HepG2 (cell line): Measurements from ENCODE around the gene GRIK1. TPM values are rescaled to one million over a fixed set of nuclear protein-coding genes. Genes with fewer than 3 reads are reported as not detected.

Experiments used
- ZNF782 ChIP-seq: sonication (generic); formaldehyde crosslinking; IDR thresholded peaks from 2 replicates; pipeline ENCODE4 v1.4.0; 2020; ENCODE audit warnings: missing genetic modification reagents, mild to moderate bottlenecking, borderline replicate concordance
- polyA plus RNA-seq, 8 experiments: library from polyadenylated mRNA; depleted of rRNA in 3 of 8; stranded (reverse) in 7 of 8; unstranded in 1 of 8; fragments of >200 nt; fragmentation: Illumina TruSeq in 4 of 8; extraction: Trizol in 4 of 8; gene quantifications; 2 replicates each; pipeline versions ENCODE4 v1.2.1 to v1.2.3, GENCODE V29; 2011 to 2016; ENCODE audit warnings: low read depth in 4 of 8, missing spikeins in 1 of 8, mixed read lengths in 1 of 8; ENCODE audit not compliant: insufficient read depth in 1 of 8
- total RNA-seq, 5 experiments: library from RNA; depleted of rRNA; stranded (reverse); fragments of >200 nt; fragmentation: Illumina TruSeq; extraction: Trizol; gene quantifications; 2 replicates each; pipeline ENCODE4 v1.2.3, GENCODE V29; 2016; ENCODE audit warnings: low read depth in 1 of 5
- TF ChIP-seq, protein P1 (sequence below): sonication (generic); formaldehyde crosslinking; IDR thresholded peaks from 2 replicates; pipeline ENCODE4 v1.5.0; 2020; ENCODE audit warnings: mild to moderate bottlenecking, missing genetic modification reagents, borderline replicate concordance
- TF ChIP-seq, protein P2 (sequence below): fragments of 450-650 bp; IDR thresholded peaks from 2 replicates; pipeline ENCODE4 v1.6.1; 2016
- TF ChIP-seq, protein P3 (sequence below), 2 experiments: fragments of 450-650 bp in 1 of 2; sonication (generic) in 1 of 2; formaldehyde crosslinking; IDR thresholded peaks; 2 replicates each; pipeline versions ENCODE4 v1.5.0 to v1.8.0; 2020 to 2022; ENCODE audit warnings: mild to moderate bottlenecking in 1 of 2, missing genetic modification reagents in 1 of 2

GRIK1 gene
- total and polyA plus RNA-seq, 2 of the 13 experiments (the other 11 are each of a cell fraction or from before 2014, with no cell fraction given): not detected

DNA sequence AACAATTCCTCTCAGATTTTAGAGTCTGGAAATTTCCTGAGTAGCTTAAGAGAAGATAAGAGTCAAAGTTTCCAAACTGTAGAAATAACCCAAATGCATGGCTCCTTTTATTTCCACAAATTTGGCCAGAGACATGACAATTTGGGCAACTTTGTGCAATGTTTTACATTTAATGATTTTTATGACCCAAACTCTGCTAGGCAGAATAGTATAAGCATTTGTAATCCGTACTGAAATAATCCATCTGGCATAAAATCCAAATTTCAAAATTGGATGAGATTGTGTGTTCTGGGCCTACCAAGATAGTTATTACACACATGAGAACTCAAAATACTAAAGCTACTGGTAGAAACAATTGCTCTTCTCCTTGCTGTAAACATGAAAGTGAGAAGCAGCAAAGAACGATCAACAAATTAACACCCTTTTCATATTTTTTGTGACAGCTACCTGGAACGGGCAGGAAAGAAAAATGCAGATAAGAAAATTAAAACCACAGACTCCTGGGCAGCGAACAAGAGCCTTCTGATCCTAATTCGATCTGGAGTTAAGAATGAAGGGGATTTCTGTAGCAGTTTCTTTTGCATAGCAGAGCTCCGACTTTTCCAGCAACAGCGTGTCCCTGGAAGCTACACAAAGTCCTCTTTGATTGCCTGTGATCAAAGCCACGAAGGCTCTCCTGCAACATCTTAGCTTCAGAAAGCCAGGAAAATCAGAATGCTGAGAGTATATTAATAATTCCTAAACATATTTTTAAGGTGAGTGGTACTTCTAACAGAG lies 191.2 kb downstream of the GRIK1 start (continued):
- TF ChIP-seq, protein P1, sequence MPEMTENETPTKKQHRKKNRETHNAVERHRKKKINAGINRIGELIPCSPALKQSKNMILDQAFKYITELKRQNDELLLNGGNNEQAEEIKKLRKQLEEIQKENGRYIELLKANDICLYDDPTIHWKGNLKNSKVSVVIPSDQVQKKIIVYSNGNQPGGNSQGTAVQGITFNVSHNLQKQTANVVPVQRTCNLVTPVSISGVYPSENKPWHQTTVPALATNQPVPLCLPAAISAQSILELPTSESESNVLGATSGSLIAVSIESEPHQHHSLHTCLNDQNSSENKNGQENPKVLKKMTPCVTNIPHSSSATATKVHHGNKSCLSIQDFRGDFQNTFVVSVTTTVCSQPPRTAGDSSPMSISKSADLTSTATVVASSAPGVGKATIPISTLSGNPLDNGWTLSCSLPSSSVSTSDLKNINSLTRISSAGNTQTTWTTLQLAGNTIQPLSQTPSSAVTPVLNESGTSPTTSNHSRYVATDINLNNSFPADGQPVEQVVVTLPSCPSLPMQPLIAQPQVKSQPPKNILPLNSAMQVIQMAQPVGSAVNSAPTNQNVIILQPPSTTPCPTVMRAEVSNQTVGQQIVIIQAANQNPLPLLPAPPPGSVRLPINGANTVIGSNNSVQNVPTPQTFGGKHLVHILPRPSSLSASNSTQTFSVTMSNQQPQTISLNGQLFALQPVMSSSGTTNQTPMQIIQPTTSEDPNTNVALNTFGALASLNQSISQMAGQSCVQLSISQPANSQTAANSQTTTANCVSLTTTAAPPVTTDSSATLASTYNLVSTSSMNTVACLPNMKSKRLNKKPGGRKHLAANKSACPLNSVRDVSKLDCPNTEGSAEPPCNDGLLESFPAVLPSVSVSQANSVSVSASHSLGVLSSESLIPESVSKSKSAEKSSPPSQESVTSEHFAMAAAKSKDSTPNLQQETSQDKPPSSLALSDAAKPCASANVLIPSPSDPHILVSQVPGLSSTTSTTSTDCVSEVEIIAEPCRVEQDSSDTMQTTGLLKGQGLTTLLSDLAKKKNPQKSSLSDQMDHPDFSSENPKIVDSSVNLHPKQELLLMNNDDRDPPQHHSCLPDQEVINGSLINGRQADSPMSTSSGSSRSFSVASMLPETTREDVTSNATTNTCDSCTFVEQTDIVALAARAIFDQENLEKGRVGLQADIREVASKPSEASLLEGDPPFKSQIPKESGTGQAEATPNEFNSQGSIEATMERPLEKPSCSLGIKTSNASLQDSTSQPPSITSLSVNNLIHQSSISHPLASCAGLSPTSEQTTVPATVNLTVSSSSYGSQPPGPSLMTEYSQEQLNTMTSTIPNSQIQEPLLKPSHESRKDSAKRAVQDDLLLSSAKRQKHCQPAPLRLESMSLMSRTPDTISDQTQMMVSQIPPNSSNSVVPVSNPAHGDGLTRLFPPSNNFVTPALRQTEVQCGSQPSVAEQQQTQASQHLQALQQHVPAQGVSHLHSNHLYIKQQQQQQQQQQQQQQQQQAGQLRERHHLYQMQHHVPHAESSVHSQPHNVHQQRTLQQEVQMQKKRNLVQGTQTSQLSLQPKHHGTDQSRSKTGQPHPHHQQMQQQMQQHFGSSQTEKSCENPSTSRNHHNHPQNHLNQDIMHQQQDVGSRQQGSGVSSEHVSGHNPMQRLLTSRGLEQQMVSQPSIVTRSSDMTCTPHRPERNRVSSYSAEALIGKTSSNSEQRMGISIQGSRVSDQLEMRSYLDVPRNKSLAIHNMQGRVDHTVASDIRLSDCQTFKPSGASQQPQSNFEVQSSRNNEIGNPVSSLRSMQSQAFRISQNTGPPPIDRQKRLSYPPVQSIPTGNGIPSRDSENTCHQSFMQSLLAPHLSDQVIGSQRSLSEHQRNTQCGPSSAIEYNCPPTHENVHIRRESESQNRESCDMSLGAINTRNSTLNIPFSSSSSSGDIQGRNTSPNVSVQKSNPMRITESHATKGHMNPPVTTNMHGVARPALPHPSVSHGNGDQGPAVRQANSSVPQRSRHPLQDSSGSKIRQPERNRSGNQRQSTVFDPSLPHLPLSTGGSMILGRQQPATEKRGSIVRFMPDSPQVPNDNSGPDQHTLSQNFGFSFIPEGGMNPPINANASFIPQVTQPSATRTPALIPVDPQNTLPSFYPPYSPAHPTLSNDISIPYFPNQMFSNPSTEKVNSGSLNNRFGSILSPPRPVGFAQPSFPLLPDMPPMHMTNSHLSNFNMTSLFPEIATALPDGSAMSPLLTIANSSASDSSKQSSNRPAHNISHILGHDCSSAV (CRISPR knock-in tag): no peak
- TF ChIP-seq ZNF782 (CRISPR knock-in tag): no peak
- TF ChIP-seq, protein P2, sequence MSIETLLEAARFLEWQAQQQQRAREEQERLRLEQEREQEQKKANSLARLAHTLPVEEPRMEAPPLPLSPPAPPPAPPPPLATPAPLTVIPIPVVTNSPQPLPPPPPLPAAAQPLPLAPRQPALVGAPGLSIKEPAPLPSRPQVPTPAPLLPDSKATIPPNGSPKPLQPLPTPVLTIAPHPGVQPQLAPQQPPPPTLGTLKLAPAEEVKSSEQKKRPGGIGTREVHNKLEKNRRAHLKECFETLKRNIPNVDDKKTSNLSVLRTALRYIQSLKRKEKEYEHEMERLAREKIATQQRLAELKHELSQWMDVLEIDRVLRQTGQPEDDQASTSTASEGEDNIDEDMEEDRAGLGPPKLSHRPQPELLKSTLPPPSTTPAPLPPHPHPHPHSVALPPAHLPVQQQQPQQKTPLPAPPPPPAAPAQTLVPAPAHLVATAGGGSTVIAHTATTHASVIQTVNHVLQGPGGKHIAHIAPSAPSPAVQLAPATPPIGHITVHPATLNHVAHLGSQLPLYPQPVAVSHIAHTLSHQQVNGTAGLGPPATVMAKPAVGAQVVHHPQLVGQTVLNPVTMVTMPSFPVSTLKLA: no peak
- TF ChIP-seq, protein P3, sequence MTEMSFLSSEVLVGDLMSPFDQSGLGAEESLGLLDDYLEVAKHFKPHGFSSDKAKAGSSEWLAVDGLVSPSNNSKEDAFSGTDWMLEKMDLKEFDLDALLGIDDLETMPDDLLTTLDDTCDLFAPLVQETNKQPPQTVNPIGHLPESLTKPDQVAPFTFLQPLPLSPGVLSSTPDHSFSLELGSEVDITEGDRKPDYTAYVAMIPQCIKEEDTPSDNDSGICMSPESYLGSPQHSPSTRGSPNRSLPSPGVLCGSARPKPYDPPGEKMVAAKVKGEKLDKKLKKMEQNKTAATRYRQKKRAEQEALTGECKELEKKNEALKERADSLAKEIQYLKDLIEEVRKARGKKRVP (CRISPR knock-in tag; IDR thresholded peaks at IDR 0.05): no peak
